ENCODE data around the gene LPP.
"Not testable (repeated sequence)": the region's sequence is repeated elsewhere in the genome, so short reads cannot be mapped to it uniquely, and the experiment has no call there.

Gene LPP

DNA sequence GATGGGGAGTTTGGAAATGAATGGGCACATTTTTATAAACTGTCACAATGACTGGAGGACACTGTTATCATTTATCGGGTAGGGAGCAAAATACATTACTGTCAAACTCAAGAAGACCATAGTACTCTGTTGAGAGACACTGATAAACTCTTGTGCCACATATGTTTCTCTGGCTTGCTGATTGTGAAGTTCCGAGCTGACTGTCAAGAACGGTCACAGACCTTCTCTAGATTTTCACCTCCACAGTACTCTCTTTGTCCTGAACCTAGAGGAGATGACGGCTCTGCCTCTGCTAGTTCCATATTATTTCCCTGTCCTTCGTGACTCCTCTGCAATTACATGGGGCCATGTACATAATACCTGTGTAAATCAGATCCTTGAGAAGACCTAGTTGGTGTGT is 451.9 kb downstream of the LPP start:
- DNase-seq: no peak

GRCh38 chr3:188607805-188608315 is 453.9 kb downstream of the LPP start:
- no peak for DNase-seq

DNA sequence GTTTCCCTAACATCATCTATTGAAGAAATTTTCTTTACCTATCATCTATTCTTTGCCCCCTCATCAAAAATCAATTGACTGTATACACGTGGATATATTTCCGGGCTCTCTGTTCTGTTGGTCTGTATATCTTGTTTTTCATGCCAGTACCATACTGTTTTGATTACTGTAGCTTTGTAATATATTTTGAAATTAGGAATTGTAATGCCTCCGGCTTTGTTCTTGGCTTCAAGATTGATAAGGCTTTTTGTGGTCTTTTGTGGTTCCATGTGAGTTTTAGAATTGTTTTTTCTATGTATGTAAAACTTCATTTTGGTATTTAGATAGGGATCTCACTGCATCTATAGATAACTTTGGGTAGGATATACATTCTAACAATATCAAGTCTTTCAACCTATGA is 454.4 kb downstream of the LPP start:
- no peak for DNase-seq

GRCh38 chr3:188613721-188614120 is 459.8 kb downstream of the LPP start:
- not testable (repeated sequence) for DNase-seq

- DNase-seq: no peak
Measured at GRCh38 chr3:188617270-188617669, 463.3 kb downstream of the LPP start.

DNA sequence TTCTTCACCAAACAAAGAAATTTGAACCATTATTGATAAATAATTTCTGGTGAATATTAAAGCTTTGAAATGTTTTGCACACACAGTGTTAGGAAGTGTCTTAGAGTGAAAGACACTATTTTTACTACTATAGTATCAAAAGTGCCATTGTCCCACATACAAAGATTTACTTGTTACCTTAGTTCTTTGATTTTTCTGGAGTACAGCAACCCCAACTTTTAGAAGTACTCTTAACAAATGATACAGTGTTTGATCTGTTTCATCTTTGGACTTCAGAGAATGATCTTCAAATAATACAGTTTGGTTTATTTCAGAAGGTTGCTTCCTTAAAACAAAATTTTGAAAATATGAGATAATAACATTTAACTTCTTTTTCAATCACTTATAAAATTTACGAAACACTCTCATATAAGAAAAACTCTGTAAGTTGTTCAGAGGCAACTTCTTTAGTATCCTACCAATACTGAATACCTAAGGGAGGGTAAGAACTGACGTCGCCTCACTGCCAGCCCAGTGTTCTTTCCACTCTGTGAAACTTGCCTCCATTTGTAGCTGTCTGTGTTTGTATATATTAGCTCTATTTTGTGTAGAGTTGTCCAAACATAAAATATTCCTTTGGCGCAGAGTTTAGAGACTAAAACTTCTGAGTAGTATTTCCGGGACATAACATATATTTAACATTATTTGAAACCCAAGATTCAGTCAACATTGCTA is 464.2 kb downstream of the LPP start:
- DNase-seq: no peak

GRCh38 chr3:188620752-188621151 is 466.8 kb downstream of the LPP start:
- DNase-seq: no peak

DNA sequence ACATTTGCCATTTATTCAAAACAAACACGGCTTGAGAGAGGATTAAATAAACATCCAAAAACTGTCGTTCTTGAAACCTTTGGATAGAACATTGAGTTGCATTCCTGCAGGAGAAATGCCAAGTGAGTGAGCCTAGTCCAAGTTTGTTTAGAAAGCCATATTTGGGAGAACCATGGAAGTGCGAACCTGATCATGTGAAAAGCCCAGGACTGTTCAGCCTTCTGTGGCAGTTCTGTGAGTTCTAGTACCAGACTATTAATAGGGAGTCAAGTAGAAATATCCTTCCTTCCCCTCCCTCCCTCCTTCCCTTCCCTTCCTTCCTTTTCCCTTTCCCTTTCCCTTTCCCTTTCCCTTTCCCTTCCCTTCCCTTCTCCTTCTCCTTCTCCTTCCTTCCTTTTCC is 470.4 kb downstream of the LPP start:
- peak; percentile 77 for DNase-seq

DNA sequence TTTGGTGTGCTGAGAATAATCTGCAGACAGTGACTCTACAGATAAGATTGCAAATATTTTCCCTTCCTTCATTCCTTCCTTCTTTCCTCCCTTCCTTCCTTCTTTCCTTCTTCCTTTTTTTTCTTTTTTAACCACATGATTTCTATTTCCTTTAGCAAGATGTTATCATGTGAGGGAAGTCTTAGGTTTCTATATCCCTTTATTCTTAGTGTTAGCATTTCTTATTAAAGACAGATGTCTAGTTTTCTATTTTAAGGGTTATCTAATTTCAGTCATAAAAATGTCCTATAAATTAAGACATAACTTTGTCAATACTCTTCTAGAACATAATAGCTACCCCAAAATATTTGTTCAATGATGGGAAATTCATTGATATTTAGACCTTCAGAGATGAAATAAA is 470.9 kb downstream of the LPP start:
- no peak for DNase-seq

DNA sequence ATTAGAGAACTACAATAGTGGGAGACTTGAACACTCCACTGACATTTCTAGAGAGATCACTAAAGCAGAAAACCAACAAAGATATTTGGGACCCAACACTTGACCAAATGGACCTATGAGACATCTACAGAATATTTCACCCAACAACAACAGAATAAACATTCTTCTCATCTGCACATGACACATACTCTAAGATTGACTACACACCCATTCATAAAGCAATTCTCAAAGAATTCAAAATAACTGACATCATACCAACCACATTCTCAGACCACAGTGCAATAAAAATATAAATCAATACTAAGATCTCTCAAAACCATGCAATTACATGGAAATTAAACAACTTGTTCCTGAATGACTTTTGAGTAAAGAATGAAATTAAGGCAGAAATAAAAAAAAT is 473.7 kb downstream of the LPP start:
- no peak for DNase-seq

DNA sequence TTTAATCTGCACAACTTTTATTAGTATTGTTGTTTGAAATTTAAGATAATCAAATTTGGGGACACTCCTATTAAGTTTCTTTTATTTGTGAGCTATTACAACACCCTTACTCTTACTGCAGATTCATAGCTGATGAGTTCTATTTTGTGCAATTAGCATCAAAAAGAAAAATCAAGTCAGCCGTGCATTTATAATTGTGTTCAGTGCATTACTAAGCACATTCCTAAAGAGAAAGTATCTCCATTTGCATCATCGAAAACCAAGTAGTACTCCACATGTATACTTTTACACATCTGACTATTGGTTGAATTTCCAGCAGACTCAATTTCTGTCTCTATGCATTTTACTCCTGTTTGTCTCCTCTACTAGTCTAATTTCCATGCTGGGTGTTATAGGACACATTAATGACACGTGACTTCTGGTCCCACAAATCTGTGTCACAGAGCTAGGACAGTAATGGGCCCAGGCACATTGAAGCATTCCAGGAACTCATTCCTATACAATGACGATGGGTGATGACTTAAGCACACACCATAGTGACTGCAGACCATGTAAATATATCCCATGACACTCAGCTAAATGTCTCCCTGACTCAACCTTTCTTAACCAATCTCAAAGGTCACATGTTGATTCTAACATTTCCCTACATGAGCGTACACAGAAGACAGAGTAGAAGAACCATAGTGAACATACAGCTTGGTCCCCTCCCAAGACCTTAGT is 477.5 kb downstream of the LPP start:
- no peak for DNase-seq

DNA sequence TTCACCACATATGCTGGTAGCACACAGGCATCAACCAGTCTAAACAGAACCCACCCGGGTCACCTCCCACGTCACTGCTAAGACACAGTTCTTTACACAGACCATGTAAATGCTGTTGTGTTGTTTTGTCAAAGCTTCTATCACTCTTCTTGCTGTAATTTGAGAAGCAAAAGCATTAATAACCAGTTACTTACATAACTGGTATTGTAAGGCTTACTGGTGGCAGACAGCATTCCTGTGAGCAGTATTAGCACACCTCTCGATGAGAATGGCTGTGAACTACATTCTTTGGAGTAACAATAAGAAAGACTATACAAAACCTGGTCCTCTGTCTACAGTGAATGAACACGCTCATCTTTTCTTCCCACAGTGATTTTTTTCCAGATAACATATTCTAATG is 479.2 kb downstream of the LPP start:
- DNase-seq: no peak

- no peak for DNase-seq
Measured at GRCh38 chr3:188634285-188634684, 480.3 kb downstream of the LPP start.

DNA sequence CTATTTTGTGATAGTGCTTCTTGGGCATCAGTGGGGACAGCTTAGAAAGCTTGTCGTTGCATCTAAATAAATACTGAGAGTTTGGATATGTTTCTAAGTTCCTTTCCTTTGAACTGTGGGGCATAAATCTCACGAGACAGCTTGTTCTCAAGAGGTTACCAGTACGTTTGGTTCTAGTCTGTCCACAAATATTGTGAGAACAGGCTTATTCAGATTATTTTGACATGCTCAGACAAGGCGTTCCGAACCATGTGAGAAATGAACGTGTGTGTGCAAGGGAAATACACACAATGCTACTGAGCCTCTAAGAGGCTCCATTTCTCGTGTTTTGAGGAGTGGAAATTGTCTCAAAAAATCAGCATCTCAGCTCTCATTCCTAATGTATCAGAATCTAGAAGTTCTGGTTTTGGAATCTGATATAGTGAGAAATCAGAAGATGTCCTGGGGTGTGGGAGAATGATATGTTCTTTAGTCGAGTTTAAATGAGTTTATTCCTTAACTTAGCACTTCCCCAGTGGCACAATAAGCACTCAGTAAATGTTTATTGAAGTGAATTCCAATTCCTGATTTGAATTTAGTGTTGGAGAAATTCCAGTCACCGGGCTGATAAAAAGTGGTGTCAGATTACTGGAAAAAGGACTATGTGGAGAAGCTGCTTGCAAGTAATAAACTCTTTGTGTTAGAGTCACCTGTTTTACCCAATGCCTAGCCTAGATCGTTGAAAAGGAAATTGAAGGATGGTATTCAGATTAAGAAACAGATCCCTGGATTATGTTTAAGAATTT is 481.5 kb downstream of the LPP start:
- DNase-seq: no peak

- not testable (repeated sequence) for DNase-seq
Measured at GRCh38 chr3:188636292-188636691, 482.3 kb downstream of the LPP start.

DNA sequence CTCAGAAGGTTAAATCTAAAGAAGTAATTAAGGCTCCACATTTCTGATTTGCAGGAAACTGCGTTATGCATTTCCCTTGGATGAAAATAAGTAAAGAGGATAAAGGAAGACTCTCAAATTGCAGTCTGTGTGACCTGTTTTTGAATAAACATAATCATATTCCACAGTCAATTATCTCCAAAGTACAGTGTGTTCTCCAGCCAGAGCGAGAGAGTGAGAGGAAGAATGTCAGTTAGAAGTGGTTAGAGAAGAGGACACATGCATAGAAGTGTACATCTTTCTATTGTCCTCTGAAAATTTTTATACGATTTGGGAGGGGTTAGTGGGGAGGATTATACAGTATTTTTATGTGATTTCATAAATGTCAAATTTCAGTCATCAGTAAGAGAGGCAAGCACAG is 487.1 kb downstream of the LPP start:
- no peak for DNase-seq

GRCh38 chr3:188643736-188644135 is 489.8 kb downstream of the LPP start:
- no peak for DNase-seq

DNA sequence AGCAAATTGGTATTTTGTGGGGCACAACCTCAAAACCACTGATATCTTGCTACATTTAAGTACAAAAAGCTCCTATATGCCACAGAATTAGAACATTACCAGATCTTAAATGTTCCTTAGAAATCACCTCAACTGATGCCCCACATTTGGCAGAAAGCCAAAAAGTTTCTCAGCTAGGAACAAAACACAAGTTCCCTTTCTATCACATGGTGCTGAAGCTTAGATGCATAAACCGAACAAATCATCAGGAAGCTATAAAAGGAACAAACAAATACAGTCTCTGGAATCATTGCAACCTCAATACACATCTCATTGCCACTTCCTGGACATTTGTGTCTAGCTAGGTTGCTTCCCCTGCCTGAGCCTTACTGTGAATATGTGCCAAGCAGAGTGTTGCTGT is 492.6 kb downstream of the LPP start:
- no peak for DNase-seq

DNA sequence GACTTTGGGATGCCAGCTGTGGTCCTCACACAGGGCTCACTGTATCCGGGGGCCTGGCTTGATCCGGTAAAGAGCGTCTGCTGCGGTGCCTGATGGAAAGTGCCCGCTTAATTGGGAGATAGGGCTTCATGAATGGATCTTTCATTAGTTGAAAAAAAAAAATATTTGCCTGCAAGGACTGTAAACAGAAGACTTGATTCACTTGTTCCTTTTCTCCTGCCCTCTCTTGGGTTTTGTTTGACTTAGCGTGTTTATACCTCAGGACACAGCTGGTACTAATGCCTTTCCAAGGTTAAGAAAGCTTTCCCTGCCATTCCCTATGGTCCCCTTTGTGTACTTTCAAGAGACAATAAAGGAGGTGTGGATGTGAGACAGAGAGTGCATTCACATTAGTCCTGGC is 493.3 kb downstream of the LPP start:
- no peak for DNase-seq

DNA sequence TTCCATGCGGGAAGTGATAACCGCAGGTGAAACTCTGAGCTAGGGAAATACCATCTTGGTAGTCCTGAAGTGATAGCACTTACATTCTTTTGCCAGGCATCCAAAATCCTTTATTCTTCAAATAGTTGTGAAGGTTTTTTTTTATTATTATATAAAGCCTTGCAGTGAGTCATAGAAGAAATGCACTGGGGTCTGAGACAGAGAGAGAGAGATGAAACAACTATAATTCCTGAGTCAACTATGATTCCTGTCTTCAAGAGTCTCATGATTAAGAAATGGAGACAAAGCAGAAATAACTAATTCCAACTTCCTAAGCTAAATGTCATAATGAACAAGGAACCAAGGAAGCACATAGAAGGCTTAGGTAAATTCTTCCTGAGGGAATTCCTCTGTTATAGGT is 495.6 kb downstream of the LPP start:
- DNase-seq: no peak

DNA sequence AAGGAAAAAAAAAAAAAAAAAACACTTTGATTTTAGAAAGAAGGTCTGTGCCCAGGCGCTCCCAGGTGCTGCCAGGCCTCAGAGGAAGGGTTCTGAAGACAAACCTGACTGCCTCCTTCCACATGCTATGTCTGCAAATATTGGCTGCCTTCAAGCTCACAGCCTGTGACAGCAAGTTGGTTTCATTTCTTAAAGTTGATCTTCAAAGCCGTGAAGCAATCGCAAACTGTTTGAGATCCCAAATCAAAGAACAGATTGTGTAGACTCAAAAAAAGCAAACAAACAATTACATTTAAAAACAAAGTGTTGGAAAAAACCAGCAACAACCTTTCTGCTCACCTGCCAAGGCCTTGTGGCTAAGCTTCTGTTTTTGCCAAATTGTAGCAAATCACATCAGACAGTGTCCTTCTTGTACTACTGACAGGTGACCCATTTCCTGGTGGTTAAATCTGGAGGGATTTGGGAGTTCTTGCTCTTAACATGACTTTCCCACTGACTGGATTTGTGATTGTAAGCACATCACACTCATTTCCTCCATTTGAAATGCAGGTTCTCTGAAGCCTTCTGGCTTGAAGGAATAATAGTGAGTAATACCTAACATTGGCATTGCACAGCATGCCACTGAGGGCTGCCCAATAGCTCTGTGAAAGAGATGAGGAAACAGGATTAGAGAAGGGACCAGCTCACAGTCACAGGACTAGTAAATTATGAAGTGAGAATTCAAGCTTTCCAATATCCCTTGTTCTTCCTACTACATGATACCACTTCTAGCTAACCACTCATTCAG is 502.4 kb downstream of the LPP start:
- DNase-seq: no peak

DNA sequence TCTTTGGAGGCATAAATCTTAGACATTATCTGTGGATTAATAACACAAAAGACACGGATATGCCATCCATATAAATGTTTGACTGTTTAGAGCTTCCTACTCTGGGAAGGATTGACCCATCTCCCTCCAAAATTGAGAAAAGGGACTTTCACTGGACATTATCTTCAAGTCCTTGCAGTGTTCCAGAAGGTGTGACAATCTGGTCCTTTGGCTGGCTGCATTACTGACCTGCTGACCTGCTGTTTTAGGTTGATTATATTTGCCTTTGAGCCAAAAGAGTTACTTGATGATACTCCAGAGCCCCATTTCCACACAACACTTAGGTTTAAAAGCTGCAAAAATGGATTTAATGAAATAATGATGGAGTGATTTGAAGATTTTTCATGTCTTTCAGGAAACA is 504.6 kb downstream of the LPP start:
- DNase-seq: no peak

All from midbrain (tissue), 1 donor.